Anterior cingulate cortex (tissue), 58 donors: ENCODE results near the gene BCR.
A peak's percentile ranks its signal among the peaks of the same experiment; 100 is the strongest.

Source experiments
- DNase-seq, 58 donors: peaks; one replicate each; lab custom pipeline; 2025; lab: John Stamatoyannopoulos, UW

The BCR gene

GRCh38 chr22:23149743-23150238, 30.5 kb upstream of the BCR start:
- DNase-seq, result no peak

DNA sequence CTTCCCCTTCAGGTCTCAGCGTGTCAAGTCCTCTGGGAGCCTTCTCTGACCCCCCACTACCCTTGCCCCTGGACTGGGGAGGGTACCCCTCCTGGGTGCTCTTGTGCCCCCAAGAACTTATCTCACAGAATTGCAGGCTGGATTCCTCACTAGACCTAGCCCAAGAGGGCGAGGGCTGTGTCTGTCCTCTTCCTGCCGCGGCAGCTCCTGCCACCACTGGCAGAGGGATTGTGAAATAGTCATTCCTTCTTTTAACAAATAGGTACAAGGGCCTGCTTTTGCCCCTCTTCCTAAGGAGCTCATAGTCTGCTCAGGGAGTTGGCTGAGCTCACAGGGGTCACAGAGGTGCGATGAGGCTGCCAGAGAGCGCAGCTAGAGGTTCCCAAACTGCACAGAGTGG, 29.5 kb upstream of the BCR start:
- no peak for DNase-seq

- no peak for DNase-seq
Measured at GRCh38 chr22:23151827-23152226, 28.5 kb upstream of the BCR start.

DNA sequence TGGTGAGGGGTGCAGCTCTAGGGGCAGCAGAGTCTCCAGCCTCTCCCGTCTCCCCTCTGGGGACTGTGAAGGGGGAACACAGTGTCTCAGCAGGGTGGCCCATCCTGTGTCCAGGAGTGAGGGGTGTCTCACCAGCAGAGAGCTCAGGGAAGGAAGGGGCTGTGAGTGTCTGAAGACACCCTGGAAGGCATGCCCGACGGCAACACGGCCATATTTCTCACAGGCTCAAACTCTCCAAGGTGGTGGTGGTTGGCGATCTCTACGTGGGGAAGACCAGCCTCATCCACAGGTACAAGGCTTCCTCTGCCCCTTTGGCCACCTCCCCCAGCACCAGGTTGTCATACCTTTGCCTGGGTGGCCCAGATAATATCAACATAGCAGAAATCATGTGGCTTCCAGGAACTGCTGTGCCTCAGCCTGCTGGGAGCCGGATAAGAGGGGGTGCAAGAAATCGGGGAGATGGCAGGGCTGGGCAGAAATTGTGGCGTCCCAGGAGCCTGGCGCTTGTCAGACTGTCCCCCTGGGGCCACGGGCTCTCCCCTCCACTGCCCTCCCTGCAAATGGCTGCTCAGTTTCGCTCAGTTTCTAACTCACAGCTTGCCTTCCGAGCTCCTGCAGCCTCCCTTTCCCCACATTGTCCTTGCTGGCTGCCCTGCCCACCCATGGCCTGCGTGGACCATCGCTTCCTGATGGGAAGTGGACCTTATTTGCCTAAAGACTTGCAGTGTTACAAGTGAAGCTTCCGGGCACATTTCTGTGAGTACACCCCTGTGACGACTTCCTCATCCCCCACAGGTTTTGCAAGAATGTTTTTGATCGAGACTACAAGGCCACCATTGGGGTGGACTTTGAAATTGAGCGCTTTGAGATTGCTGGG, 27.8 kb upstream of the BCR start:
- DNase-seq, result no peak

GRCh38 chr22:23153994-23154393, 26.3 kb upstream of the BCR start:
- DNase-seq, result no peak

DNA sequence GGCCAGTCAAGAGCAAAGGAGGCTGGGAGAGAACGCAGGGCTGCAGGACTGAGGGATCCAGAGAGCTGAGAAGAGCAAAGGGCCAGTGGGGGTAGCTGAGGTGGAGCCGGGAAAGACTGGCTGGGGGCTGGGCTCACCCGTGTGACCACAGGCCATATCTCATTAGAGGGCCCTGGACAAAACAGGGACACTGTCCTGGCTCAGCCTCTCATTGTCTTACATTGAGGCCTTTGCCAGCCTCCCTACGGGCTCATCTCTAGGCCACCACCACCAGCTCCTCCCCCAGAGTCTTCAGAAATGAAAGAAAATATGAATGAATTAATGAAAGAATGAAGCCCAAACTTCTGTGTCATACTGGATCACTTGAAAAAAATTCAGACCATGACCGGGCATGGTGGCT, 25.8 kb upstream of the BCR start:
- no peak for DNase-seq

- no peak for DNase-seq
Measured at GRCh38 chr22:23155143-23155542, 25.2 kb upstream of the BCR start.

GRCh38 chr22:23155831-23156230, 24.5 kb upstream of the BCR start:
- DNase-seq, result no peak

DNA sequence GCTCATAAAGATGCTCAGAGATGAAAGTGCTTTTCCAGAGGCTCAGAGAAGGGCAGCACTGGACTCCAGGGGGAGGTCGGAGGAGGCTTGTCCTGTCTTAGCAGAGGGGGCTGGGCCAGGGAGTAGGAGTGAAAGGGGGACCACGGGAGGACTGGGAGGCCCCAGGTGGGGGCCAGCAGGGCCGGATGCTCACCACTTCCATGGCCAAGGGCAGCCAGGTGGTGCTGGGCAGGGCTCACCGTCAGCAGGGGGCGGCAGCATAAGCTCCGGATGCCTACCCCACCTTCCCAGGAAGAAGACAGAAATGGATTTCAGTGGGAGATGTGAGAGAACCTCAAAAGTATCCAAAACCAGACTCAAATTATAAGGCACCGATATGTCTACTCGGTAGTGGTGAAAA, 24.0 kb upstream of the BCR start:
- DNase-seq, result peak in 1 of 58 donors; percentile 18

- no peak for DNase-seq
Measured at GRCh38 chr22:23157560-23158515, 22.5 kb upstream of the BCR start.

DNA sequence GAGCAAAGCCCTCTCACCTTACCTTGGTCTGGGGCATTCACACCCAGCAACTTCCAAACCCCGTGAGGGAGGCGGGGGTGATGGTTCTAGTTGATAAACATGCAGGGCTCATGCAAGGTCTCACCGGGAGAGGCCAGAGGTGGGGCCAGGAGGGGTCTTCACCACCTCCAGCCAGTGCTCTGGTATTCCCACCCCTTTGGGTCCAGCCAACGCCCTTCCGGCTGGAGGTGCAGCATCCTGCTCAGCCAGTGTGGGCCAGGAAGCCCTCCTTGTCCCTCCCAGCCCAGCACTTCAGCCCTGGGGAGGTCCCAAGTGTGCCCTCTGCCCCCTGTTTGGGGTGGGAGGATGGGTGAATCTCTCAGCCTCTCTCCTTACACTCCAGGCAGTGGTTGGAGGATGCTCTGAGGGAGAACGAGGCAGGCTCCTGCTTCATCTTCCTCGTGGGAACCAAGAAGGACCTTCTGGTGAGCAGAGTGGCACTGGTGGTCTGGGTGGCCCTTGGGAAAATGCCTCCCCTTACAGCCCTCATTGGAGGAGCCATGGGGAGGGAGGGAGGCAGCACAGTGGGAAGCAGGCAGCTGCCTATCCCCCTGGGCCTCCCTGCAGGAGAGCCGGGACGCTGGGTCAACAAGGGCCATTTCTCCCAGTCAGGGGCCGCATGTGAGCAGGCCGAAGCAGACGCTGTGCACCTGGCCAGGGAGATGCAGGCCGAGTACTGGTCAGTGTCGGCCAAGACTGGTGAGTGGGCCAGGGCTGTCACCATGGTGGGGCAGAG, 21.6 kb upstream of the BCR start:
- no peak for DNase-seq

DNA sequence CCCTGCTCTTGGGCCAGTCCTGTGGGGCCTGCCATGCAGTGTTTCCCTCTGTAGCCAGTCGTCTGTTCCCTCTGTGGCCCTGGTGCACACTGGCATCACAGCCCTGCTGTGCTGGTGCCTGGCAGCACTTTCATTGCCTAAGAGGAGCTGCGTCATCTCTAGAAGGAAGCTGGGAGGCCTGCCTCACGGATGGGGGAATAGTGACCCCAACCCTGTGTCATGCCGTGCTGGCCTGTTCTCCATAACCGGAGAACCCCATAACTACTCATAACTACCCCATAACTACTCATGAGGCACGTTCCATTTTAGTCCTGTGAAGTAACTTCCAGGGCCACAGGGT, 21.0 kb upstream of the BCR start:
- no peak for DNase-seq

GRCh38 chr22:23161029-23161428, 19.3 kb upstream of the BCR start:
- no peak for DNase-seq

DNA sequence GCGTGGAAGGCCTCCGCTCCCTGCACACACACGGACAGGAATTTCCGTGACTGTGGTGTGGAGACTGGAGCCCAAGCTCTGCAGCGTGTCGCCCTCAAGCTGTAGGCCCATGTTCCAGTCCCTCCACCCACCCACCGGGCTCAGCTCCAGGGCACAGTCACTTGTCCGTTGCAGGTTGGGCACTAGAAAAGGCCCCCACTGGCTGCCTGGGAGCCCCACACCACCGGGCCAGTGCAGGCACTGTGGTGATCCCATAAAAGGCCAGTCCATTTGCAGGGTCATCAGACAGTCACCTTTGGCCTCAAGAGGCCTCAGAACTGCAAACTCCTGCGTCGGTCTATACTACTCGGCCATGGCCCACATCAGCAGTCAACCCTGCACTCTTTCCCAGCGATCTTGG, 18.7 kb upstream of the BCR start:
- no peak for DNase-seq

- peak in 52 of 58 donors; percentile 10 to 85 (median 60) for DNase-seq
Measured at GRCh38 chr22:23163665-23164064, 16.6 kb upstream of the BCR start.

DNA sequence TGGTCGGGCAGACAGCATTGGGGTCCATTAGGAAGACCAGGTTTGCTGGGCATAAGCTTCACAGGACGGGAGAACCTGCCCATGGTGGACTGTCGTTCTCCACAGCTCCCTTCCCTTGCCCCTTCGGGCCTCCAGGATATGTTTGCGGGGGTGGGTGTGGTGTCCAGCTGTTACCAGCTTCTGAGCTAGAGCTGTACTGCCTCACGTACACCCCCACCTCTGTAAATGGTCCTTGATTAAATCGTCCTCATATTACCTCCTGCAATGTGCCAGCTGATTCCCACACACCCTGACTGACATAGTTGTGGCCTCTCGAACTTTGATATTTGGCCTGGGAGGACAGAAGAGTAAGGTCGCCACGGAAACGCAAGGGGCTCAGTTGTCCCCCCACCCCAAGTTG, 16.2 kb upstream of the BCR start:
- DNase-seq, result no peak

- no peak for DNase-seq
Measured at GRCh38 chr22:23166042-23166831, 14.1 kb upstream of the BCR start.

GRCh38 chr22:23166841-23167616, 13.3 kb upstream of the BCR start:
- no peak for DNase-seq
